Adrenal gland (tissue), 12 donors: ENCODE data around the gene RHBDL1. TPM values are rescaled to one million over a fixed set of nuclear protein-coding genes. Genes with fewer than 3 reads are reported as not detected.
A peak's percentile ranks its signal among the peaks of the same experiment; 100 is the strongest.

Experiments
- DNase-seq, 7 donors: peaks; one replicate each; pipeline ENCODE4 v3.0.0-alpha.2; 2019 to 2020
- H3K27ac ChIP-seq, 5 donors: fragments of 200-600 bp; sonication (generic) in 4 of 5; 1 replicate in 3 of 5; 2 replicates in 2 of 5; pipeline versions ENCODE4 v1.5.1 to v1.8.0; 2016 to 2020; ENCODE audit warnings: mild to moderate bottlenecking in 1 of 5
- H3K27me3 ChIP-seq: fragments of 200-600 bp; 2 replicates; pipeline ENCODE4 v1.8.0; 2021
- H3K36me3 ChIP-seq, 2 donors: fragments of 200-600 bp; replicated peaks in 1 of 2; 1 replicate in 1 of 2; 2 replicates in 1 of 2; pipeline versions ENCODE4 v1.5.1 to v1.8.0; 2018 to 2022
- H3K4me1 ChIP-seq, 2 donors: fragments of 200-600 bp; replicated peaks in 1 of 2; 1 replicate in 1 of 2; 2 replicates in 1 of 2; pipeline versions ENCODE4 v1.5.1 to v1.8.0; 2018 to 2021
- H3K4me3 ChIP-seq, 4 donors: fragments of 200-600 bp; sonication (generic) in 3 of 4; one replicate each; pipeline ENCODE4 v1.5.1; 2016 to 2018
- H3K9me3 ChIP-seq, 3 donors: fragments of 200-600 bp; sonication (generic) in 1 of 3; replicated peaks in 1 of 3; 1 replicate in 2 of 3; 2 replicates in 1 of 3; pipeline versions ENCODE4 v1.5.1 to v1.8.0; 2016 to 2021
- POLR2A ChIP-seq, 2 donors: fragments of 450-650 bp; IDR thresholded peaks; one replicate each; pipeline ENCODE4 v1.6.1; 2017; ENCODE audit warnings: antibody characterized with exemption in 2 of 2, mild to moderate bottlenecking in 2 of 2, moderate library complexity in 1 of 2
- WGBS, 4 donors: extraction: QIAGEN DNeasy Blood & Tissue Kit in 2 of 4; methylation state at CpG; one replicate each; pipeline versions ENCODE4 v1.1.5 to v1.1.7; 2013 to 2017; 5-methylcytosine and 5-hydroxymethylcytosine counted together
- intact Hi-C, 2 donors: fragments of 100-400 bp; cut with DNase I; formaldehyde crosslinking; loops; one replicate each; pipeline versions ENCODE4 v1.14.1 to v1.15.0; 2022 to 2023
- polyA plus RNA-seq, 3 donors: library from polyadenylated mRNA; stranded (reverse); fragments of 200-250 nt in 2 of 3; fragments of 350-450 nt in 1 of 3; fragmentation: Illumina TruSeq in 1 of 3; extraction: RNeasy Lipid Tissue Mini Kit (QIAGEN cat#74804) in 1 of 3; gene quantifications; one replicate each; pipeline ENCODE4 v1.2.3, GENCODE V29; 2013 to 2014
- total RNA-seq, 9 donors: library from RNA; depleted of rRNA in 4 of 9; stranded (reverse); fragments of >200 nt in 4 of 9; fragments of 120-200 nt in 1 of 9; fragmentation: NEBNext Ultra II Directional in 1 of 9; extraction: Animal tissue kit (Norgen Biotek cat#: 25700) in 1 of 9; gene quantifications; one replicate each; pipeline versions ENCODE4 v1.1.0 to v1.2.4, GENCODE V29; 2013 to 2023
- TF ChIP-seq, protein P1 (sequence below), 6 experiments: fragments of 450-650 bp in 4 of 6; fragments of 200-600 bp in 2 of 6; sonication (generic) in 1 of 6; IDR thresholded peaks; 1 replicate in 5 of 6; 2 replicates in 1 of 6; pipeline versions ENCODE4 v1.5.1 to v1.8.0; 2016 to 2021; ENCODE audit warnings: antibody characterized with exemption in 6 of 6, mild to moderate bottlenecking in 2 of 6, moderate library complexity in 1 of 6
- donor health status: healthy with polysubstance abuse.
- donor health status: Bipolar disorder and iron deficiency.
- donor health status: DM: yes; HTN: yes; CAD: no.
- donor health status: DM: no; HTN: no; CAD: no.
- donor health status: DM: no; HTN: no; CAD: no.
- donor health status: DM: yes; HTN: yes; CAD: no.

The RHBDL1 gene
- total and polyA plus RNA-seq, 12 donors: 0.13 to 21.1 (median 3.8) TPM

DNA sequence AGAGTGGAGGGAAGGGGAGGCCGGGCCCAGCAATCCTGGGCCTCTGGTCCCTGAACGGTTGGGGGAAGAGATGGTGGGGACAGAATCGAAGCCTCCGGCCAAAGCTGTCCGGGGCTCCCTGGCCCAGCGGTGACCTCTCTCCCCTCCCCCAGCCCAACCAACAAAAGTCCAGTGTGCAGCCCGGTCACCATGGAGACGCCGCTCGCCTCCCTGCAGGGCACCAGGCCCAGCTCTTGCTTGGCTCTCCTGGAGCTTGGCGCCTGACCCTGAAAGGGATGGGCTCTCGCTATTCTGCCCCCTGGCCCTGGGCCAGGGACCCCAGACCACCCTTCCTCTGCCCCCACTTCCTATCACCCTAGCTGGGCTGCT lies 40.7 kb downstream of the RHBDL1 start:
- peak overlapping the region in 2 of 5 donors; percentile 56 to 62 for H3K27ac ChIP-seq
- H3K36me3 ChIP-seq: no peaks in the 10 kb centered on the region
- peak; percentile 78 to 92 (median 84) for DNase-seq
- no peaks in the 10 kb centered on the region for H3K9me3 ChIP-seq
- peaks cover 3% of the 10 kb centered on the region for H3K27me3 ChIP-seq
- peaks cover 23 to 34% of the 10 kb centered on the region in 2 donors for H3K4me1 ChIP-seq
- peak overlapping the region in 2 of 4 donors; percentile 37 to 76 for H3K4me3 ChIP-seq
- TF ChIP-seq, protein P1, sequence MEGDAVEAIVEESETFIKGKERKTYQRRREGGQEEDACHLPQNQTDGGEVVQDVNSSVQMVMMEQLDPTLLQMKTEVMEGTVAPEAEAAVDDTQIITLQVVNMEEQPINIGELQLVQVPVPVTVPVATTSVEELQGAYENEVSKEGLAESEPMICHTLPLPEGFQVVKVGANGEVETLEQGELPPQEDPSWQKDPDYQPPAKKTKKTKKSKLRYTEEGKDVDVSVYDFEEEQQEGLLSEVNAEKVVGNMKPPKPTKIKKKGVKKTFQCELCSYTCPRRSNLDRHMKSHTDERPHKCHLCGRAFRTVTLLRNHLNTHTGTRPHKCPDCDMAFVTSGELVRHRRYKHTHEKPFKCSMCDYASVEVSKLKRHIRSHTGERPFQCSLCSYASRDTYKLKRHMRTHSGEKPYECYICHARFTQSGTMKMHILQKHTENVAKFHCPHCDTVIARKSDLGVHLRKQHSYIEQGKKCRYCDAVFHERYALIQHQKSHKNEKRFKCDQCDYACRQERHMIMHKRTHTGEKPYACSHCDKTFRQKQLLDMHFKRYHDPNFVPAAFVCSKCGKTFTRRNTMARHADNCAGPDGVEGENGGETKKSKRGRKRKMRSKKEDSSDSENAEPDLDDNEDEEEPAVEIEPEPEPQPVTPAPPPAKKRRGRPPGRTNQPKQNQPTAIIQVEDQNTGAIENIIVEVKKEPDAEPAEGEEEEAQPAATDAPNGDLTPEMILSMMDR (IDR thresholded peaks at IDR 0.05): no peak
- no peak for TF ChIP-seq POLR2A (IDR thresholded peaks at IDR 0.05)
- WGBS, 4 donors: 15 to 30% (median 20%) methylated on average over 7 to 12 of the region's 12 CpGs
- intact Hi-C loops: loop anchor here in 1 of 2 donors (10.0 kb wide), 1 partner anchor 339 kb away; no protein-coding TSS in a partner anchor

DNA sequence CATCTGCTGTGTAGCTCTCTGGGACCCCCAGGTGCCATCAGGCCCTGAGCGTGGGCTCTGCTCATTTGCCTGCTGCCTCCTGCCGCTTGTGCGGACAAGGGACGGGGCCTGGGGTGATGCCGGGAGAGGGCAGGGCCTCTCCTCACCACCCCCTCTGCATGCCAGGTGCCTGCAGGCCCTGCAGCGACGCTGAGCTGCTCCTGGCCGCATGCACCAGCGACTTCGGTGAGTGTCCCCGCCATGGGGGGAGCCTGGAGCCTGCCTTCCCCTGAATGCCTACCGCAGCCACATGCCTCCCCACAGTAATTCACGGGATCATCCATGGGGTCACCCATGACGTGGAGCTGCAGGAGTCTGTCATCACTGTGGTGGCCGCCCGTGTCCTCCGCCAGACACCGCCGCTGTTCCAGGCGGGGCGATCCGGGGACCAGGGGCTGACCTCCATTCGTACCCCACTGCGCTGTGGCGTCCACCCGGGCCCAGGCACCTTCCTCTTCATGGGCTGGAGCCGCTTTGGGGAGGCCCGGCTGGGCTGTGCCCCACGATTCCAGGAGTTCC lies 41.4 kb downstream of the RHBDL1 start:
- H3K36me3 ChIP-seq: no peaks in the 10 kb centered on the region
- intact Hi-C loops: loop anchor here in 1 of 2 donors (10.0 kb wide), 1 partner anchor 338 kb away; no protein-coding TSS in a partner anchor
- H3K4me1 ChIP-seq: peaks cover 28 to 38% of the 10 kb centered on the region in 2 donors
- H3K4me3 ChIP-seq: no peak overlapping the region
- no peaks in the 10 kb centered on the region for H3K27me3 ChIP-seq
- TF ChIP-seq, protein P1 (IDR thresholded peaks at IDR 0.05): no peak
- no peak for TF ChIP-seq POLR2A (IDR thresholded peaks at IDR 0.05)
- no peak for DNase-seq
- H3K9me3 ChIP-seq: no peaks in the 10 kb centered on the region
- H3K27ac ChIP-seq: peak overlapping the region in 1 of 5 donors; percentile 56
- WGBS, 4 donors: 76 to 93% (median 86%) methylated on average over 9 to 29 of the region's 29 CpGs

DNA sequence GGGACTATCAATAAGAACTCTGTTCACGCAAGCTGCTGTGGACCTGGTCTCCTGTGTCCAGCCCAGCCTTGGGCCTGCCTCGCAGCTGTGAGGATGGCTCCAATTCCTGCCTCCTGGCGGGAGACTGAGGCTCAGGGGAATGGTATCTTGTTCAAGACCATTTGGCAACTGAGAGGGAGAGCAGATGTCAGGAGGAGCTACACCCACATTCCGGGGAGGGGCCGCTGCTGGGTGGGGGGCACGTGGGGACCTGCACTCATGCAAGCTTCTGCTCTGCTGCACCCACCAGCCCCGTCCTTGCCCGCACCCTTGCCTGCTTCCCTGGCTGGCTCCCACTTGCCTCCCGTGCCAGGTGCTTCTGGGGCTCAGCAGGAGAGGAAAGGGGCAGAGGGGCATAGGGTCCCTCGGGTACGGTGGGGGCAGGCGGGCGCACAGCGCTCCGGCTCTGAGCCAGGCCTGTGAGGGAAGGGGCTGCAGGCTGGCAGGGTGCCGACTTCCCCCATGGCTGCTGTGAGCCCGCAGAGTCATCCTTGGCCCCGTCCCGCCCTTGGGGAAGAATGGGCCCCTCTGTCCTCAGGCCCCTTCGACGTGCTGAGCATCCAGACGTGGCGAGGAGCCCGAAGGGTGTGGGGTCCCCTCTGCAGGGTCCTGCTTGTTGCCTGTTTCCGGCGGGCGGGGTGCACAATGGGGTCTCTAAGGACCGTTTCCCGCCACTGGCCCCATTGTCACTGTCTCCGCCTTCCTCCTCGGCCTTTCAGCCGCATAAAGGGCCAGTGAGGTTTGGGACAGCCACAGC lies 42.2 kb downstream of the RHBDL1 start:
- no peak for DNase-seq
- TF ChIP-seq, protein P1 (IDR thresholded peaks at IDR 0.05): no peak
- no peak for TF ChIP-seq POLR2A (IDR thresholded peaks at IDR 0.05)
- no peaks in the 10 kb centered on the region for H3K27me3 ChIP-seq
- intact Hi-C loops: loop anchor here in 1 of 2 donors (10.0 kb wide), 1 partner anchor 337 kb away; no protein-coding TSS in a partner anchor
- peaks cover 29 to 37% of the 10 kb centered on the region in 2 donors for H3K4me1 ChIP-seq
- H3K4me3 ChIP-seq: no peak overlapping the region
- H3K9me3 ChIP-seq: no peaks in the 10 kb centered on the region
- WGBS, 4 donors: 73 to 84% (median 74%) methylated on average over 15 to 32 of the region's 32 CpGs
- H3K36me3 ChIP-seq: no peaks in the 10 kb centered on the region
- peak overlapping the region in 1 of 5 donors; percentile 21 for H3K27ac ChIP-seq

DNA sequence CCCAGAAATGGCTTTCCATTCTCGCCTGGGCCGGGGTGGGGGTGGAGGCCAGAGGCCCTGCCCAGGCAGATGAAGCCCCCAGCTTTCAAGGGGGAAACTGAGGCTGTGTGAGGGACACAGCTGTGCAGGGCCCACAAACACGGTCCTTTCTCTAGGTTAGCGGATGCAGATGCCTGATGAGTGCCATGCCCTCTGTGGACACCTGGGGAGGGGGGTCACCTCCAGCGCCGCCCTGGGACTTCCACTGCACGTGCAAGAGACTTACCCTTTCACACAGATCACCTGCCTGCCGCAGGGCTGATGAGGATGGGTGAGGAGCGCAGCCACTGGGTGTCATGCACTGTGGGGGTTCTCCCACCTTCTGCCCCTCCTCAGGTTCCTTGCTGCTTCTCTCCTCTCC lies 42.9 kb downstream of the RHBDL1 start:
- Histone ChIP-seq H3K27me3 (no peaks in the 10 kb centered on the region), H3K9me3 (no peaks in the 10 kb centered on the region), H3K4me1 (peaks cover 29 to 37% of the 10 kb centered on the region in 2 donors), H3K27ac (no peak overlapping the region), H3K4me3 (no peak overlapping the region), H3K36me3 (no peaks in the 10 kb centered on the region)
- TF ChIP-seq, protein P1 (IDR thresholded peaks at IDR 0.05): no peak
- TF ChIP-seq POLR2A (IDR thresholded peaks at IDR 0.05): no peak
- peak in 1 of 7 donors; percentile 61 for DNase-seq
- intact Hi-C loops: loop anchor here in 1 of 2 donors (10.0 kb wide), 1 partner anchor 336 kb away; no protein-coding TSS in a partner anchor
- WGBS, 4 donors: 86 to 98% (median 91%) methylated on average over 3 to 9 of the region's 9 CpGs
